Vagina (tissue), 2 donors: ENCODE data around the gene SPSB1.

ENCODE experiments used
- POLR2A ChIP-seq, 2 donors: fragments of 450-650 bp; IDR thresholded peaks; one replicate each; pipeline ENCODE4 v1.6.1; 2017; ENCODE audit warnings: antibody characterized with exemption in 2 of 2, mild to moderate bottlenecking in 2 of 2, moderate library complexity in 2 of 2
- POLR2AphosphoS5 ChIP-seq, 2 donors: sonication (generic); formaldehyde crosslinking; IDR thresholded peaks; one replicate each; pipeline ENCODE4 v1.9.0; 2017; ENCODE audit warnings: antibody characterized with exemption in 2 of 2, mild to moderate bottlenecking in 2 of 2, low read depth in 1 of 2; ENCODE audit not compliant: insufficient read depth in 1 of 2
- TF ChIP-seq, protein P1 (sequence below), 3 experiments: fragments of 450-650 bp in 2 of 3; fragments of 200-600 bp in 1 of 3; sonication (generic) in 1 of 3; IDR thresholded peaks; one replicate each; pipeline ENCODE4 v1.5.1; 2017 to 2019; ENCODE audit warnings: antibody characterized with exemption in 3 of 3, mild to moderate bottlenecking in 2 of 3, moderate library complexity in 2 of 3

DNA sequence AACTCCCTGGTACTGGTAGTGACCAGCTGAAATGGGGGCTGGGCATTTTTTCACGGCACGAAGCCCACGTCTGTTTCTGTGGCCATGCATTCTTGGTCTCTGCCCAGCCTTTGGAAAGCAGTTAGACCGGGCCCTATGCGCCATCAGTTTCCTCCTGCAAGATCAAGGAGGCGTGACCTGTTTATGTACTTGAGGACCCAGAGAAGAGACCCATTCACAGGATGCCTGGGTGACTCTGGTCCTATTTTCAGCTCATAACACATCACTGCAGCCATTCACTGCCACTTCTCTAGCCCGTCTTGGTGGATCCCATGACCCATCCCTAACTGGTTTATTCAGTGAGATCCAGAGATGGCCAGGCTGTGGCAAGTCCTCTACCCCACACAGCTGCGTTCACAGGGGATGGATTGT lies 70.4 kb downstream of the SPSB1 start:
- TF ChIP-seq, protein P1, sequence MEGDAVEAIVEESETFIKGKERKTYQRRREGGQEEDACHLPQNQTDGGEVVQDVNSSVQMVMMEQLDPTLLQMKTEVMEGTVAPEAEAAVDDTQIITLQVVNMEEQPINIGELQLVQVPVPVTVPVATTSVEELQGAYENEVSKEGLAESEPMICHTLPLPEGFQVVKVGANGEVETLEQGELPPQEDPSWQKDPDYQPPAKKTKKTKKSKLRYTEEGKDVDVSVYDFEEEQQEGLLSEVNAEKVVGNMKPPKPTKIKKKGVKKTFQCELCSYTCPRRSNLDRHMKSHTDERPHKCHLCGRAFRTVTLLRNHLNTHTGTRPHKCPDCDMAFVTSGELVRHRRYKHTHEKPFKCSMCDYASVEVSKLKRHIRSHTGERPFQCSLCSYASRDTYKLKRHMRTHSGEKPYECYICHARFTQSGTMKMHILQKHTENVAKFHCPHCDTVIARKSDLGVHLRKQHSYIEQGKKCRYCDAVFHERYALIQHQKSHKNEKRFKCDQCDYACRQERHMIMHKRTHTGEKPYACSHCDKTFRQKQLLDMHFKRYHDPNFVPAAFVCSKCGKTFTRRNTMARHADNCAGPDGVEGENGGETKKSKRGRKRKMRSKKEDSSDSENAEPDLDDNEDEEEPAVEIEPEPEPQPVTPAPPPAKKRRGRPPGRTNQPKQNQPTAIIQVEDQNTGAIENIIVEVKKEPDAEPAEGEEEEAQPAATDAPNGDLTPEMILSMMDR (IDR thresholded peaks at IDR 0.05): no peak
- TF ChIP-seq POLR2AphosphoS5 (IDR thresholded peaks at IDR 0.05; ENCODE audit: insufficient read depth in 1 of 2, low read depth in 1 of 2) (no peak), POLR2A (IDR thresholded peaks at IDR 0.05) (no peak)
